Measurements from ENCODE around the gene TEX10.

The TEX10 gene

DNA sequence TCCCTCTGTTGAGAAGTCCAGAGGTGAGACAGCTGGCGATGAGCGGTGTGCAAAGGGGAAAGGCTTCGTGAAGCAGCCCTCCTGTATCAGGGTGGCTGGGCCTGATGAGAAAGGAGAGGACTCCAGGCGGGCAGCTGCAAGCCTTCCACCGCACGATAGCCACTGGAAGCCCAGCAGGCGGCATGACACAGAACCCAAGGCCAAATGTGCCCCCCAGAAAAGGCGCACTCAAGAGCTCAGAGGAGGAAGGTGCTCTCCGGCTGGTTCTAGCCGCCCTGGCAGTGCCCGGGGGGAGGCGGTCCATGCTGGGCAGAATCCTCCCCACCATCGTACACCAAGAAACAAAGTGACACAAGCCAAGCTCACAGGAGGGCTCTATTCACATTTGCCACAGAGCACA, 60.3 kb downstream of the TEX10 start:
- H2BK15ac ChIP-seq (ENCODE audit: low read length) = no peak overlapping the region
- H2AFZ ChIP-seq (ENCODE audit: low read length) = no peak overlapping the region
- no peak overlapping the region for H3K27ac ChIP-seq (replicated peaks; ENCODE audit: low read length)
- no peak overlapping the region for H3K9ac ChIP-seq (ENCODE audit: low read depth, low read length, poor library complexity)
- no peak overlapping the region for H2BK120ac ChIP-seq (ENCODE audit: low read depth, low read length)
- H3K9me3 ChIP-seq (replicated peaks in 1 of 2; ENCODE audit: control insufficient read depth in 2 of 2, insufficient read depth in 1 of 2, low read depth in 1 of 2, low read length in 2 of 2) = peaks cover 2 to 14% of the 10 kb centered on the region in 2 donors
- H3K4me1 ChIP-seq (ENCODE audit: control insufficient read depth in 2 of 2, insufficient read depth in 1 of 2, low read depth in 1 of 2, low read length in 2 of 2) = no peaks in the 10 kb centered on the region
- H3K23ac ChIP-seq (ENCODE audit: low read depth, low read length, poor library complexity) = no peak overlapping the region
- H3K4me2 ChIP-seq (ENCODE audit: insufficient read depth, low read length, poor library complexity, severe bottlenecking) = no peak overlapping the region
- WGBS, 2 donors (ENCODE audit: extremely low coverage in 2 of 2, insufficient read length in 2 of 2, insufficient replicate concordance in 1 of 2) = no CpG with 5 or more reads among the region's 13 CpGs
- H3K27me3 ChIP-seq (ENCODE audit: control insufficient read depth in 3 of 3, insufficient read depth in 3 of 3, low read depth in 1 of 3, low read length in 3 of 3) = no peaks in the 10 kb centered on the region
- no peak overlapping the region for H3K18ac ChIP-seq (ENCODE audit: low read length)
- H3K4ac ChIP-seq (ENCODE audit: low read length) = no peak overlapping the region
- no peak overlapping the region for H2BK5ac ChIP-seq (ENCODE audit: low read length)
- H3K14ac ChIP-seq (ENCODE audit: low read length) = no peak overlapping the region
- no peak overlapping the region for H3K4me3 ChIP-seq (ENCODE audit: low read length in 2 of 2)
- no peaks in the 10 kb centered on the region for H3K79me1 ChIP-seq (ENCODE audit: low read depth, low read length)
- no peak overlapping the region for H4K8ac ChIP-seq (ENCODE audit: low read depth, low read length)
- H4K91ac ChIP-seq (ENCODE audit: low read depth, low read length, poor library complexity) = no peak overlapping the region
- no peak for DNase-seq (ENCODE audit: low spot score)
- no peak overlapping the region for H2AK5ac ChIP-seq (ENCODE audit: low read depth, low read length)
- no peak overlapping the region for H2BK12ac ChIP-seq (ENCODE audit: low read length)
- H3K36me3 ChIP-seq (replicated peaks in 1 of 2; ENCODE audit: control insufficient read depth in 2 of 2, insufficient read depth in 2 of 2, low read length in 2 of 2) = peaks cover 18 to 98% of the 10 kb centered on the region in 2 donors

DNA sequence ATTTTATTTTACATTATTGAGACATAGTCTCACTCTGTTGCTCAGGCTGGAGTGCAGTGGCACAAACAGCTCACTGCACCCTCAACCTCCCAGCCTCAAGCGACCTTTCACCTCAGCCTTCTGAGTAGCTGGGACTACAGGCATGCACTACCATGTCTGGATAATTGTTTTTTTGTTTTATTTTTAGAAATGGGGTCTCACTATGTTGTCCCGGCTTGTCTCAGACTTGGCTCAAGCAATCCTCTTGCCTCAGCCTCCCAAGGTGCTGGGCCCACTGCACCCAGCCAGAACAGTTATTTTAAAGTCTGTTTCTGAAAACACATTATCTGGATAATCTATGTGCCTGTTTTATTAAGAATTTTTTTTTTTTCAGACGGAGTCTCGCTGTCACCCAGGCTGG, 62.0 kb downstream of the TEX10 start:
- no CpG with 5 or more reads among the region's 4 CpGs for WGBS, 2 donors (ENCODE audit: extremely low coverage in 2 of 2, insufficient read length in 2 of 2, insufficient replicate concordance in 1 of 2)
- Histone ChIP-seq H3K36me3 (replicated peaks in 1 of 2; ENCODE audit: control insufficient read depth in 2 of 2, insufficient read depth in 2 of 2, low read length in 2 of 2) (peaks cover 12 to 98% of the 10 kb centered on the region in 2 donors), H2BK15ac (ENCODE audit: low read length) (no peak overlapping the region), H3K4ac (ENCODE audit: low read length) (no peak overlapping the region), H4K8ac (ENCODE audit: low read depth, low read length) (no peak overlapping the region), H3K14ac (ENCODE audit: low read length) (no peak overlapping the region), H2BK120ac (ENCODE audit: low read depth, low read length) (no peak overlapping the region), H3K18ac (ENCODE audit: low read length) (no peak overlapping the region), H3K9ac (ENCODE audit: low read depth, low read length, poor library complexity) (no peak overlapping the region), H2BK12ac (ENCODE audit: low read length) (no peak overlapping the region), H4K91ac (ENCODE audit: low read depth, low read length, poor library complexity) (no peak overlapping the region), H3K79me1 (ENCODE audit: low read depth, low read length) (no peaks in the 10 kb centered on the region), H3K4me3 (ENCODE audit: low read length in 2 of 2) (no peak overlapping the region), H2AFZ (ENCODE audit: low read length) (no peak overlapping the region), H2AK5ac (ENCODE audit: low read depth, low read length) (no peak overlapping the region), H3K9me3 (replicated peaks in 1 of 2; ENCODE audit: control insufficient read depth in 2 of 2, insufficient read depth in 1 of 2, low read depth in 1 of 2, low read length in 2 of 2) (peaks cover 2 to 26% of the 10 kb centered on the region in 2 donors), H3K4me2 (ENCODE audit: insufficient read depth, low read length, poor library complexity, severe bottlenecking) (no peak overlapping the region), H2BK5ac (ENCODE audit: low read length) (no peak overlapping the region), H3K27ac (replicated peaks; ENCODE audit: low read length) (no peak overlapping the region), H3K23ac (ENCODE audit: low read depth, low read length, poor library complexity) (no peak overlapping the region), H3K4me1 (ENCODE audit: control insufficient read depth in 2 of 2, insufficient read depth in 1 of 2, low read depth in 1 of 2, low read length in 2 of 2) (no peaks in the 10 kb centered on the region), H3K27me3 (ENCODE audit: control insufficient read depth in 3 of 3, insufficient read depth in 3 of 3, low read depth in 1 of 3, low read length in 3 of 3) (no peaks in the 10 kb centered on the region)
- DNase-seq (ENCODE audit: low spot score) = no peak

DNA sequence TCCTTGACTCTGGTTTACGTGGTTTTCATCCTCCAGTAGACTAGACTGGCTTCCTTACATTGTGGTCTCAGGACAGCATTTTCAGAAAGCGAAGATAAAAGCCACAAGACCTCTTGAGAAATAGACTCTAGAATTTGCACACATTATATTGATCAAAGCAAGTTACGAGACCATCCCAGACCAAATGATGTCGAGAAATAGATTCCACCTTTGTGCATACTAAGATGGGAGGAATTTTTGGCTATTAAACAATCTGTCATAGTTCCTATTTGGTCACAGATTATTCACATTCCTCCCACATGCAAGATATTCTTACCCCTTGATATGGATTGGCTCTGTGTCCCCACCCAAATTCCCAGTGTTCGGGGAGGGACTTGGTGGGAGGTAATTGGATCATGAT, 65.6 kb downstream of the TEX10 start:
- Histone ChIP-seq H3K18ac (ENCODE audit: low read length) (no peak overlapping the region), H3K27ac (replicated peaks; ENCODE audit: low read length) (no peak overlapping the region), H2BK120ac (ENCODE audit: low read depth, low read length) (no peak overlapping the region), H3K23ac (ENCODE audit: low read depth, low read length, poor library complexity) (no peak overlapping the region), H3K4me1 (ENCODE audit: control insufficient read depth in 2 of 2, insufficient read depth in 1 of 2, low read depth in 1 of 2, low read length in 2 of 2) (no peaks in the 10 kb centered on the region), H2BK12ac (ENCODE audit: low read length) (no peak overlapping the region), H3K4ac (ENCODE audit: low read length) (no peak overlapping the region), H2AFZ (ENCODE audit: low read length) (no peak overlapping the region), H3K9me3 (replicated peaks in 1 of 2; ENCODE audit: control insufficient read depth in 2 of 2, insufficient read depth in 1 of 2, low read depth in 1 of 2, low read length in 2 of 2) (peaks cover 7 to 43% of the 10 kb centered on the region in 2 donors), H3K14ac (ENCODE audit: low read length) (no peak overlapping the region), H3K4me2 (ENCODE audit: insufficient read depth, low read length, poor library complexity, severe bottlenecking) (no peak overlapping the region), H3K4me3 (ENCODE audit: low read length in 2 of 2) (no peak overlapping the region), H2BK15ac (ENCODE audit: low read length) (no peak overlapping the region), H2AK5ac (ENCODE audit: low read depth, low read length) (no peak overlapping the region), H3K9ac (ENCODE audit: low read depth, low read length, poor library complexity) (no peak overlapping the region), H4K8ac (ENCODE audit: low read depth, low read length) (no peak overlapping the region), H3K27me3 (ENCODE audit: control insufficient read depth in 3 of 3, insufficient read depth in 3 of 3, low read depth in 1 of 3, low read length in 3 of 3) (no peaks in the 10 kb centered on the region), H4K91ac (ENCODE audit: low read depth, low read length, poor library complexity) (no peak overlapping the region), H2BK5ac (ENCODE audit: low read length) (no peak overlapping the region), H3K36me3 (replicated peaks in 1 of 2; ENCODE audit: control insufficient read depth in 2 of 2, insufficient read depth in 2 of 2, low read length in 2 of 2) (peaks cover 7 to 92% of the 10 kb centered on the region in 2 donors), H3K79me1 (ENCODE audit: low read depth, low read length) (no peaks in the 10 kb centered on the region)
- no CpG with 5 or more reads among the region's 5 CpGs for WGBS, 2 donors (ENCODE audit: extremely low coverage in 2 of 2, insufficient read length in 2 of 2, insufficient replicate concordance in 1 of 2)
- no peak for DNase-seq (ENCODE audit: low spot score)

DNA sequence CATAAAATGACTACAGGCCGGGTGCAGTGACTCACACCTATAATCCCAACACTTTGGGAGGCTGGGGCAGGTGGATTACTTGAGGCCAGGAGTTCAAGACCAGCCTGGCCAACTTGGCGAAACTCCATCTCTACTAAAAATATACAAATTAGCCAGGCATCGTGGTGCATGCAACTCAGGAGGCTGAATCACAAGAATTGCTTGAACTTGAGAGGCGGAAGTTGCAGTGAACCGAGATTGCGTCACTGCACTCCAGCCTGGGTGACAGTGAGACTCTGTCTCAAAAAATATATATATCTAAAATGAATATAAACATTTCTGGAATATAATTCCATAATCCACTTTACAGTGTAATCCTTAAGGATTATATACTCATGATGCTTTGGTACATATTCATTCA, 66.5 kb downstream of the TEX10 start:
- peaks cover 7 to 90% of the 10 kb centered on the region in 2 donors for H3K36me3 ChIP-seq (replicated peaks in 1 of 2; ENCODE audit: control insufficient read depth in 2 of 2, insufficient read depth in 2 of 2, low read length in 2 of 2)
- H3K23ac ChIP-seq (ENCODE audit: low read depth, low read length, poor library complexity) = no peak overlapping the region
- H3K4me1 ChIP-seq (ENCODE audit: control insufficient read depth in 2 of 2, insufficient read depth in 1 of 2, low read depth in 1 of 2, low read length in 2 of 2) = no peaks in the 10 kb centered on the region
- peaks cover 7 to 43% of the 10 kb centered on the region in 2 donors for H3K9me3 ChIP-seq (replicated peaks in 1 of 2; ENCODE audit: control insufficient read depth in 2 of 2, insufficient read depth in 1 of 2, low read depth in 1 of 2, low read length in 2 of 2)
- H3K27me3 ChIP-seq (ENCODE audit: control insufficient read depth in 3 of 3, insufficient read depth in 3 of 3, low read depth in 1 of 3, low read length in 3 of 3) = no peaks in the 10 kb centered on the region
- no peak for DNase-seq (ENCODE audit: low spot score)
- H2AFZ ChIP-seq (ENCODE audit: low read length) = no peak overlapping the region
- no peak overlapping the region for H2BK120ac ChIP-seq (ENCODE audit: low read depth, low read length)
- H2BK12ac ChIP-seq (ENCODE audit: low read length) = no peak overlapping the region
- no peak overlapping the region for H4K8ac ChIP-seq (ENCODE audit: low read depth, low read length)
- H3K27ac ChIP-seq (replicated peaks; ENCODE audit: low read length) = no peak overlapping the region
- H2BK5ac ChIP-seq (ENCODE audit: low read length) = no peak overlapping the region
- no peak overlapping the region for H3K4ac ChIP-seq (ENCODE audit: low read length)
- no peak overlapping the region for H3K4me3 ChIP-seq (ENCODE audit: low read length in 2 of 2)
- H3K79me1 ChIP-seq (ENCODE audit: low read depth, low read length) = no peaks in the 10 kb centered on the region
- no peak overlapping the region for H3K18ac ChIP-seq (ENCODE audit: low read length)
- H4K91ac ChIP-seq (ENCODE audit: low read depth, low read length, poor library complexity) = no peak overlapping the region
- no peak overlapping the region for H3K4me2 ChIP-seq (ENCODE audit: insufficient read depth, low read length, poor library complexity, severe bottlenecking)
- no peak overlapping the region for H3K14ac ChIP-seq (ENCODE audit: low read length)
- WGBS, 2 donors (ENCODE audit: extremely low coverage in 2 of 2, insufficient read length in 2 of 2, insufficient replicate concordance in 1 of 2) = no CpG with 5 or more reads among the region's 6 CpGs
- no peak overlapping the region for H2AK5ac ChIP-seq (ENCODE audit: low read depth, low read length)
- no peak overlapping the region for H2BK15ac ChIP-seq (ENCODE audit: low read length)
- no peak overlapping the region for H3K9ac ChIP-seq (ENCODE audit: low read depth, low read length, poor library complexity)
